Measurements from ENCODE around the gene ZMAT2. TPM values are rescaled to one million over a fixed set of nuclear protein-coding genes. Genes with fewer than 3 reads are reported as not detected.
A peak's percentile ranks its signal among the peaks of the same experiment; 100 is the strongest.
"Not testable (repeated sequence)": the region's sequence is repeated elsewhere in the genome, so short reads cannot be mapped to it uniquely, and the experiment has no call there.

ZMAT2 gene, protein sequence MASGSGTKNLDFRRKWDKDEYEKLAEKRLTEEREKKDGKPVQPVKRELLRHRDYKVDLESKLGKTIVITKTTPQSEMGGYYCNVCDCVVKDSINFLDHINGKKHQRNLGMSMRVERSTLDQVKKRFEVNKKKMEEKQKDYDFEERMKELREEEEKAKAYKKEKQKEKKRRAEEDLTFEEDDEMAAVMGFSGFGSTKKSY
- 26.8 and 29.3 TPM in 2 replicates for total RNA-seq (2014; rRNA removed; shearing (Covaris generic))

DNA sequence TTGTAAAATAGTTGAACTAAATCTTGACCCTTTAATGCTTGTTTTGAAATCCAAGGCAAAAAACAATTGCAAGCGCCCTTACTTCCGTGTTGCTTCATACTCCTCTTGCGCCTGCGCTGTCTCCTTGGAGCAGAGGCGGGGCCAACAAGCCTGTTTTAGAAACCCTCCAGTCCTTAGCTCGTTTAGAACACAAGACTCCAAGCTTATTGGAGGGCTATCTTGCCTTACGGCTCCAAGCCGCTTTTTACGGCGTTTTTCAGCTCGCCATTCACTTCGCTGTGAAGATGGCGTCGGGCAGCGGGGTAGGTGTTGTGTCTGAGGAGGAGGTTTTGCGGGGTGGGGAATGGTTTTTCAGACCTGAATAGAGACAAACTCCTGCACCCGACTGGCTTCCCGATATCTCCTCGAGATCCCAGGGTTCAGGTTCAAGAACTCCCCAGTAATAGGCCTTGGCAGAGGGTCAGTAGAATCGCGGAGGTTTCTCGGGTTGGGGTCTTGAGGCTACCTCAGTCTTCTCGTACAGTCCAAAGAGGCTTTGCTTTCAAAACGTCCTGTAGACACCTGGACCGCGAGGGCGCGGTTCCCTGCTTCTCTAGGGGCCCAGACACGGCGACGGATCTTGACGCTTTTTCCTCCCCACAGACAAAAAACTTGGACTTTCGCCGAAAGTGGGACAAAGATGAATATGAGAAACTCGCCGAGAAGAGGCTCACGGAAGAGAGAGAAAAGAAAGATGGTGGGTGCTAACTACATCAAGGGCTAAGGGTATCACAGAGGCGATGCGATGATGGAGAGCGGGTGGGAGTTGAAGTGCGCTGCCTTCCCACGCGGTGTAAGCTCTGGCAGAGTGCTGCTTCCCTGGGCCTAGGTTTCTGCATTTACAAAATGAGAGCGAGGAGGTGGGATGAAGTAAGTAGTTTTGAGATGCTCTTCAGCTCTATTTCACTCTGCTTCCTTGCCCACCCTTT is at the start of gene ZMAT2:
TSS of gene ZMAT2 (plus strand) at position 271 of the 968 bp plus-strand sequence. CDS start at position 285, 14 bp downstream.
- DNase-seq (ENCODE audit: low spot score): peak; percentile 96

- no peak for DNase-seq (ENCODE audit: low spot score)
Observed at GRCh38 chr5:140658870-140659269, 41.4 kb upstream of the ZMAT2 start.

DNA sequence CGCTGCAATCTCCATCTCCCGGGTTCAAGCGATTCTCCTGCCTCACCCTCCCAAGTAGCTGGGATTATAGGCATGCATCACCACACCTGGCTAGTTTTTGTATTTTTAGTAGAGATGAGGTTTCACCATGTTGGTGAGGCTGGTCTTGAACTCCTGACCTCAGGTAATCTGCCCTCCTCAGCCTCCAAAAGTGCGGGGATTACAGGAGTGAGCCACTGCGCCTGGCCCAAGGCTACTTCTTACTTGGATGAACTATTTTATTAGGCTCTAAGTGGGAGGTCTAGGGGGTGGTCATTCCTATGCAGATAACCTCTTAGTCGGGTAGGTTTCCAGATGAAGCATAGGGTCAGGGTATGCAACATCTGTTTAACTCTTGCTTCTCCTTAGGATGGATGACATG is 39.9 kb upstream of the ZMAT2 start:
- not testable (repeated sequence) for DNase-seq (ENCODE audit: low spot score)

DNA sequence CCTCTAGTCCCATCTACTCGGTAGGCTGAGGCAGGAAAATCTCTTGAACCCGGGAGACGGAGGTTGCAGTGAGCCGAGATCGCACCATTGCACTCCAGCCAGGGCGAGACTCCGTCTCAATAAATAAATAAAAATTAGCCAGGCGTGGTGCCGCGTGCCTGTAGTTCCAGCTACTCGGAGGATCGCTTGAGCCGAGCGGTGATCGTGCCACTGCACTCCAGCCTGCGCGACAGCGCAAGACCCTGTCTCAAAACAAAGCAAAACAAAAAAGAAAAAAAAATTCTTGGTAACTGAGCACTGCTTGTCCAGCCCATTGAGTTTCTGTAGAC is 36.3 kb upstream of the ZMAT2 start:
- no peak for DNase-seq (ENCODE audit: low spot score)

- peak; percentile 97 for DNase-seq (ENCODE audit: low spot score)
Observed at GRCh38 chr5:140664359-140665119, 35.7 kb upstream of the ZMAT2 start, which contains the start of gene WDR55. WDR55 (plus strand) TSS chr5:140664904; CDS start chr5:140664913, 9 bp downstream.

DNA sequence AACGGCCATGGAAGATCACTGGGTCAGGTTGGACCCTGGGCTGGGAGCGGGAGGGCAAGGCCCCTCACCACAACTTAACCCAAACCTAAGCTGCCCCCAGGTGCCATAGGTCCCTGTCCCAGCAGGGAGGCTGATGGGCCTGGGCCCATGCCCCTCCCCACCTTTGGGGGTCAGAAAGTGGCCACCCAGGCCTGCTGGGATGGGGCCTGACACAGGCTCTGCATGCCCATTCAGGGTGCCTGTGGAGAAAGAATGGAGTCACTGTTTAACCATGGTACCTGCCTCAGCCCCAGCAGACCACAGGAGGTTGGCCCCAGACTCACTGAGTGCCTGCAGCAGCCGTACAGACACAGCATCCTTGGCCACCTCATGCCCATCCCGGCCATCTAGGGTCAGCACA is 29.2 kb upstream of the ZMAT2 start:
- not testable (repeated sequence) for DNase-seq (ENCODE audit: low spot score)

- DNase-seq (ENCODE audit: low spot score): no peak
Observed at GRCh38 chr5:140671472-140672125, 28.6 kb upstream of the ZMAT2 start.

- no peak for DNase-seq (ENCODE audit: low spot score)
Observed at GRCh38 chr5:140672455-140673186, 27.6 kb upstream of the ZMAT2 start.

DNA sequence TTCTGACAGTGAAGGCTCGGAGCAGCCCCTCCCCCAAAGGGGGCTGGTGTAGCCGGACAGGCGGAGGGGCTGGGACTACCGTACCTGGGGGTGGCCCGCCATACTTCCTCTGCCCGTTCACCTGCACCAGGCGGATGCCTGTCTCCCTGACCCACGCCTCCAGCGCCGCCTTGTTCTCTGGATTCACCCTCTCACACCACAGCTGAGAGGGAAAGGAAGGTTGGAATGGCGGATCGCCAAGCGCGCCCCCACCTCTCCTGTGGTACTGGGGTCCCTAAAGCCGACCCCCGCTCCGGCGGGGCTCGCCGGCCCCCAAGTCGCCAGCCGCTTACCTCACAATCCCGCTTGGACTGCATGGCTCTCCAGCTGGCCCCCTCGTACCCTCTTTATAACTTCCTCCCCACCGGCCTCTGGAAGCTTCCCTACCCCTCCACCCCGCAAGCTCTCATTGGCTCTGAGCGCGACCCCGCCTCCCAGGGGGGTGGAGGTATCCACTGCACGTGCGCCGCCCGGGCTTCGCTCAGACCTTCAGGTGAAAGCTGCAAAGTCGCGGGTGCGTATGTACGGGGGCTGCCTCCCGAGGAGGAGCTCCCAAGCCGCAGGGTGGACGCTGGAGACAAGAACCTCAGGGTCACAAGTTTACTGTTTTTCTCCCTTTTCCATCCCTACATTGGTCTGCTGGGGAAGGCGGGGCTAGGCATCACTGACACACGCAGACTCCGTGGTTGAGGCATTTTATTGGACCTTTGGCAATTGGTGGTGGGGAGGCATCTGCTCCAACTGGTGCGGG is 26.9 kb upstream of the ZMAT2 start, which contains the start of gene DND1:
TSS of gene DND1 (minus strand) at position 390 of the 790 bp plus-strand sequence. CDS start at position 356, 34 bp downstream.
- no peak for DNase-seq (ENCODE audit: low spot score)

- no peak for DNase-seq (ENCODE audit: low spot score)
Observed at GRCh38 chr5:140674211-140674610, 26.0 kb upstream of the ZMAT2 start.

GRCh38 chr5:140674629-140675028 is 25.6 kb upstream of the ZMAT2 start:
- no peak for DNase-seq (ENCODE audit: low spot score)

- DNase-seq (ENCODE audit: low spot score): no peak
Observed at GRCh38 chr5:140677947-140678346, 22.3 kb upstream of the ZMAT2 start.

GRCh38 chr5:140678993-140679392 is 21.3 kb upstream of the ZMAT2 start:
- DNase-seq (ENCODE audit: low spot score): no peak

GRCh38 chr5:140690376-140690932 is 9.8 kb upstream of the ZMAT2 start:
- no peak for DNase-seq (ENCODE audit: low spot score)

GRCh38 chr5:140690941-140691924 is 9.0 kb upstream of the ZMAT2 start, which contains the start of the genes HARS1 and HARS2:
HARS1 (minus strand) TSS chr5:140691370; CDS start chr5:140691304, 66 bp downstream.
HARS2 (plus strand) TSS chr5:140691455; CDS start chr5:140691649, 194 bp downstream.
- peak; percentile 96 for DNase-seq (ENCODE audit: low spot score)

GRCh38 chr5:140694276-140694675 is 6.0 kb upstream of the ZMAT2 start:
- no peak for DNase-seq (ENCODE audit: low spot score)

- DNase-seq (ENCODE audit: low spot score): no peak
Observed at GRCh38 chr5:140696891-140697492, 3.3 kb upstream of the ZMAT2 start.
